COLO668 (cell line): ENCODE data around the gene GRB14.
"Not testable (repeated sequence)": the region's sequence is repeated elsewhere in the genome, so short reads cannot be mapped to it uniquely, and the experiment has no call there.

Source experiments
- DNase-seq: peaks from one replicate; lab custom pipeline; 2025; ENCODE audit not compliant: unreplicated experiment; lab: John Stamatoyannopoulos, UW

The GRB14 gene

DNA sequence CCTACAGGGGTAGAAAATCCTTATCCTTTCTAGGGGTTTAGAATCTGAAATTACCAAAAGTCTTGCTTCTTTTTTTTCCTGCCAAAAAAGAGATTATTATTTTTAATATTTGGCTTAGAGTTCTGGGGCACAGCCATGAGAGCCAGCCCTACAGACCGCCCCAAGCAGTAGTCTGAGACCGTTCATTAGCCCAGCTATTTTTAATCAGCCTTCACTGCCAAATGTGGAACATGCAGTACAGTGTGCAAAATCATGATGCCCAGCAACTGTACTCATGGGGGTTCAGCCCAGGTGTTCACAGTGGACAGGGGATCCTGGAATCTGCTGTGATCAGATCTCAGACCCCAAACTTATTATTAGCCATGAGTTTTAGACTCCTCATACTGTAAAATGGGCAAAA is 60.4 kb downstream of the GRB14 start:
- DNase-seq: no peak

GRCh38 chr2:164560181-164560792 is 61.0 kb downstream of the GRB14 start:
- DNase-seq: no peak

DNA sequence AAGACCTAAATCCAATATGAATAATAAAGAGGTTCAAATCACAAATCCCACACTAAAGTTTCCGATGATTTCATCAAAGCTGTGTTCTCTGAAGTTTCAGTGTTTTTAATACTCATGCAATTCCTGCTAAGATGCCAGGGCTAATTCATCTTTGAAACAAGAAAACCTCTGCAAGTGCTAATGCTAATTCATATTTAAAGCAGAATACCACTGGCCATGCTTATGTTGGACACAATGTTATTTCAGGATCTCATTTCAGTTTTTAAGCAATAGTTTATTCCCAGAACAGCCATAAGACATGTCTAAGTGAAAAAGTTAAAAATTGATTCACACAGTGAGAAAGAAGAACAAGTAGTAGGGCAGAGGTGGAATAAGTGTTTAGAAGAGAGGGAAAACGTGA is 62.8 kb downstream of the GRB14 start:
- no peak for DNase-seq

GRCh38 chr2:164554487-164554886 is 66.8 kb downstream of the GRB14 start:
- no peak for DNase-seq

- DNase-seq: no peak
Measured at GRCh38 chr2:164551519-164551918, 69.8 kb downstream of the GRB14 start.

DNA sequence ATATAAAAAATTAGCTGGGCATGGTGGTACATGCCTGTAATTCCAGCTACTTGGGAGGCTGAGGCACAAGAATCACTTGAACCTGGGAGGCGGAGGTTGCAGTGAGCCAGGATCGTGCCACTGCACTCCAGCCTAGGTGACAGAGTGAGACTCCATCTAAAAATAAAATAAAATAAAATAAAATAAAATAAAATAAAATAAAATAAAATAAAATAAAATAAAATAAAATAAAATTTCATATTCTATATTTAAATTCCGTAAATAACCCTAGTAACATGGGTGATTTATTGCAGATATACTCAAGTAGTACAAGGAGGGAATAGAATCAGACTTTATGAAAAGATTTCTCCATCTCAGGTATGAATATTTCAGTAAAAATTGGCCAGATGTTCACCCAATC is 71.6 kb downstream of the GRB14 start:
- not testable (repeated sequence) for DNase-seq

GRCh38 chr2:164545484-164545883 is 75.8 kb downstream of the GRB14 start:
- DNase-seq: no peak

GRCh38 chr2:164542581-164543021 is 78.7 kb downstream of the GRB14 start:
- DNase-seq: no peak

- no peak for DNase-seq
Measured at GRCh38 chr2:164538240-164538866, 82.9 kb downstream of the GRB14 start.

DNA sequence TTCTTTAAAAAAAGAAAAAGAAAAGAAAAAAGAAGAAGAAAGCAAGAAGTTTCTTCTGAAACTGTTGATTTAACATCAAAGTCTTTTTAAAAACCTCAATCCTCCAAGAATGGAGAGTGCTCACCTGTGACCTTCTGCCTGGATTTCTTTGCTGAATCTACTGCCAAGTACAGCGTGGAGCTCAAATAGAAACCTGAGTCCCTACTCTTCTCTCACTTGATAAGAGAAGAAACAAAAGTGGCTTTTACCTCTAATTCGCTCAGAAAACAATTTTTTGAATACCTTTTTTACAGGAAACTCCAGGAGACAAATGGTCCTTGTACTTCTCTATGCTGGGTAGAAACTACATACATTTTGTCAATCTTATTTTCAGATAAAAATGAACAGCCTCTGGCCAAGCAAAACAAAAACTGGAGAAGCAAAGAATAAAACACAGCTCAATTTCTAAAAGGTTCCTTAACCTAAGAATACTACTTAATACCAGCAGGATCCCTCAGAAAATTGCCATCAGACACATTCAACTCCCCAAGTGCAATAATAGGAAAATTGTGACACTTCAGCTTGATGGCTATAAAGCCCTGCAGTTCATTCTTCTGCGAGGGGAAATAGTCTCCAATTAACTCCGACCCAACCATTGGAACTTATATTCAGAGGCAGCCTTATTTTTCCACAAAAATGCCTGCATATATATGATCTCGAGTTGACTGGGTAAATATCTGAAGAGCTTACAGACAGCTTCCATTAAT is 85.8 kb downstream of the GRB14 start:
- no peak for DNase-seq

DNA sequence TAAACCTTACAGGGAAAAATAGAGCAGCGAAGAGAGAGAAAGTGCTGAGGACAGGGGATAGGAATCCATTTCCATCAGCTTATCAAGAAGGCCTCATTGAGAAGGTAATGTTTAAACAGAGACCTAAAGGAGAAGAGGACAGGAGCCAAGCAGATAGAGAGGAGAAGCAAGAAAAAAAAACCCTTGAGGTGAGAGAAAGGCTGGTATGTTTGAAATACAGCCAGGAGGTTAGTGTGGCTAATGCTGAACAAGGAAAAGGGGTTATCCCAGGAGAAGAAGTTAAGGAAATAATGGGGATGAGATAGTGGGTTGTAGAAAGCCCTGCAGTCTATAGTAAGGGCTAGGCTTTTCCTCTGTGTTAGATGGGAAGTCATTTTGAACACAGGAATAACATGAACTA is 90.8 kb downstream of the GRB14 start:
- no peak for DNase-seq

GRCh38 chr2:164523726-164524125 is 97.6 kb downstream of the GRB14 start:
- no peak for DNase-seq

- DNase-seq: no peak
Measured at GRCh38 chr2:164523009-164523408, 98.3 kb downstream of the GRB14 start.

GRCh38 chr2:164522561-164522981 is 98.7 kb downstream of the GRB14 start:
- DNase-seq: no peak

DNA sequence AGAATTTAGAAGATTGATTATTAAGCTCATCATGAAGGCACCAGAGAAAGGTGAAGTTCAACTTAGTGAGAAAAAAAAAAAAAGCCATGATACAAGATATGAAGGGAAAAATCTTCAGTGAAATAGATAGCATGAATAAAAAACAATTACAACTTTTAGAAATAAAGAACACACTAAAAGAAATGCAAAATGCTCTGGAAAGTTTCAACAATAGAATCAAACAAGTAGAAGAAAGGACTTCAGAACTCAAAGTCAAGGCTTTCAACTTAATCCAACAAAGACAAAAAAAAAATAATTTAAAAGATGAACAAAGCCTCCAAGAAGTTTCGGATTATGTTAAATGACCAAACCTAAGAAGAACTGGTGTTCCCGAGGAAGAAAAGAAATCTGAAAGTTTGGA is 105.5 kb downstream of the GRB14 start:
- DNase-seq: no peak

- no peak for DNase-seq
Measured at GRCh38 chr2:164515030-164515429, 106.3 kb downstream of the GRB14 start.

DNA sequence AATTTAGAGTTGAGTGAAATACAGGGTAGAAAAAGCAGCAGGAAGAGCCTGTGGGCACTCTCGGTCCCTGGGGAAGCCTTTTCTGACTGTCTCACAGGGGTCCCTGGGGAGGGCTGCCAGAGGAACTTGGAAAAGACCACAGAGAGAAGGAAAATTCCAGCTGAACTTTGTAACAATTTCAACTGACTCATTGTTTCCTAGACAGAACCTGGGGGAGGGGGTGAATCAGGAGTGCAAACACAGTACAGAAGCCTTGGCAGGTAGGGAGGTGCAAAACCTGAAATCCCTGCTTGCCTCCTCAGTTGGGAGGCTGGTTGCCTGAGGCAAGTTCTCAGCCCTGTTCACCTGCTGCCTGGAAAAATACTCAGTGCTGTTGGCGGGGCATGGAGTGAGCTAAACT is 106.8 kb downstream of the GRB14 start:
- DNase-seq: no peak

GRCh38 chr2:164512871-164513270 is 108.4 kb downstream of the GRB14 start:
- DNase-seq: no peak

DNA sequence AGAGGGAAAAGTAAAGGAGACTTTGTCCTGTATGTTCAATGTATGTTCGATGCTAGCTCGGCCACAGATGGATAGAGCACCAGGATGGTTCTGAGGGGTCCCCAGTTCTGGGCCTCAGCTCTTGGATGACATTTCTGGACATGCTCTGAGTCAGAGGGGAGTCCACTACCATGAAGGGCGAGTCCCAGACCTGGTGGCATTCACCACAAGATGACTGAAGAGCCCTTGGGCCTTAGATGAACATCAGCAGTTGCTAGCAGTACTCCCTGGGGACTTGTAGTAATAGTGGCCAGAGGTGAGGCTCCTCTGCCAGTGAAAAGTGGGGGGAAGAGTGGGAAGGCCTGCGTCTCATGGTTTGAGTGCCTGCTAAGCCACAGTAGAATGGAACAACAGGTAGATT is 109.5 kb downstream of the GRB14 start:
- DNase-seq: no peak

GRCh38 chr2:164510895-164511294 is 110.4 kb downstream of the GRB14 start:
- no peak for DNase-seq

GRCh38 chr2:164509137-164509877 is 112.0 kb downstream of the GRB14 start:
- no peak for DNase-seq

- DNase-seq: no peak
Measured at GRCh38 chr2:164504253-164504652, 117.0 kb downstream of the GRB14 start.
